H1 (cell line): ENCODE results near the gene TTC31. TPM values are rescaled to one million over a fixed set of nuclear protein-coding genes. Genes with fewer than 3 reads are reported as not detected.

Experiments used
- ASH2L ChIP-seq: fragments of 200-600, 300-600 bp; sonication (generic); IDR thresholded peaks from one replicate; pipeline ENCODE4 v1.7.1; 2017; ENCODE audit warnings: low read length
- ATF2 ChIP-seq: IDR thresholded peaks from 2 replicates; pipeline ENCODE4 v1.6.1; 2012; ENCODE audit warnings: low read length, inconsistent platforms
- BACH1 ChIP-seq: IDR thresholded peaks from 2 replicates; pipeline ENCODE4 v1.6.1; 2012; ENCODE audit warnings: low read length, improper control_type of control experiment
- CHD7 ChIP-seq: fragments of 300-600 bp; sonication (generic); IDR thresholded peaks from 2 replicates; pipeline ENCODE4 v1.7.1; 2012; ENCODE audit warnings: low read length, moderate library complexity, mild to moderate bottlenecking, inconsistent platforms; ENCODE audit not compliant: insufficient replicate concordance
- CREB1 ChIP-seq: IDR thresholded peaks from 2 replicates; pipeline ENCODE4 v1.6.1; 2012; ENCODE audit warnings: inconsistent platforms
- PHF8 ChIP-seq: fragments of 200-600 bp; sonication (generic); conservative IDR thresholded peaks from 2 replicates; pipeline ENCODE4 v1.7.1; 2012; ENCODE audit warnings: low read depth, mild to moderate bottlenecking, inconsistent platforms, low read length, moderate library complexity
- SUZ12 ChIP-seq: fragments of 200-600 bp; sonication (generic); IDR thresholded peaks from 2 replicates; pipeline ENCODE4 v1.6.1; 2012; ENCODE audit warnings: mild to moderate bottlenecking, inconsistent platforms, low read length, moderate library complexity, mixed read lengths
- TAF1 ChIP-seq: IDR thresholded peaks from 2 replicates; pipeline ENCODE4 v1.6.1; 2011; ENCODE audit warnings: mild to moderate bottlenecking, low read depth, low read length
- polyA plus RNA-seq, 7 experiments: library from polyadenylated mRNA; depleted of rRNA in 3 of 7; stranded (reverse) in 5 of 7; unstranded in 2 of 7; fragments of >200 nt in 5 of 7; fragments of 200-250 nt in 2 of 7; gene quantifications; 1 replicate in 5 of 7; 2 replicates in 1 of 7; 4 replicates in 1 of 7; pipeline versions ENCODE4 v1.2.1 to v1.2.3, GENCODE V29; 2011 to 2013; ENCODE audit warnings: missing spikeins in 2 of 7, mixed read lengths in 2 of 7
- total RNA-seq: library from RNA; stranded (reverse); fragmentation: NEBNext Ultra II Directional; extraction: Animal tissue kit (Norgen Biotek cat#: 25700); gene quantifications from 2 replicates; pipeline ENCODE4 v1.2.1, GENCODE V29; 2021

TTC31 gene
- total and polyA plus RNA-seq, 2 of the 8 experiments (the other 6 are each of a cell fraction or from before 2014, with no cell fraction given), result 28.8 to 29.9 TPM

GRCh38 chr2:74497777-74498499 is 15.1 kb downstream of the TTC31 start (continued):
- TF ChIP-seq CHD7 (no peak), TAF1 (peak; percentile 30; the same call in 1 of the 2 replicates), ATF2 (no peak), SUZ12 (peak; percentile 77), ASH2L (peak; percentile 64), CREB1 (peak; percentile 62; the same call in 1 of the 2 replicates), BACH1 (0 out of 2 replicates have a peak, but pooled peaks have one; percentile 34), PHF8 (no peak)
